Uterus (tissue), 4 donors: ENCODE data around the gene UGT1A8. TPM values are rescaled to one million over a fixed set of nuclear protein-coding genes. Genes with fewer than 3 reads are reported as not detected.
"Not testable (repeated sequence)": the region's sequence is repeated elsewhere in the genome, so short reads cannot be mapped to it uniquely, and the experiment has no call there.

Source experiments
- DNase-seq, 2 donors: peaks; one replicate each; pipeline ENCODE4 v3.0.0-alpha.2; 2019 to 2020
- H3K27ac ChIP-seq, 2 donors: fragments of 200-600 bp; sonication (generic); 1 replicate in 1 of 2; 2 replicates in 1 of 2; pipeline ENCODE4 v1.5.1; 2016 to 2018
- H3K27me3 ChIP-seq, 2 donors: fragments of 200-600 bp; sonication (generic); one replicate each; pipeline ENCODE4 v1.5.1; 2018 to 2019; ENCODE audit warnings: control low read depth in 1 of 2
- H3K36me3 ChIP-seq, 2 donors: fragments of 200-600 bp; sonication (generic); one replicate each; pipeline ENCODE4 v1.5.1; 2019; ENCODE audit warnings: control low read depth in 1 of 2
- H3K4me1 ChIP-seq, 2 donors: fragments of 200-600 bp; sonication (generic); one replicate each; pipeline ENCODE4 v1.5.1; 2018 to 2019; ENCODE audit warnings: control low read depth in 1 of 2
- H3K4me3 ChIP-seq, 2 donors: fragments of 200-600 bp; sonication (generic); 1 replicate in 1 of 2; 2 replicates in 1 of 2; pipeline ENCODE4 v1.5.1; 2018 to 2019; ENCODE audit warnings: mild to moderate bottlenecking in 1 of 2
- H3K9me3 ChIP-seq, 2 donors: fragments of 200-600 bp; sonication (generic); one replicate each; pipeline ENCODE4 v1.5.1; 2019; ENCODE audit warnings: control low read depth in 1 of 2
- CTCF ChIP-seq, 4 experiments: fragments of 200-600 bp in 2 of 4; fragments of 450-650 bp in 2 of 4; sonication (generic) in 2 of 4; IDR thresholded peaks; one replicate each; pipeline ENCODE4 v1.5.1; 2016 to 2019; ENCODE audit warnings: antibody characterized with exemption in 4 of 4, mild to moderate bottlenecking in 2 of 4, moderate library complexity in 1 of 4
- POLR2A ChIP-seq, 2 donors: fragments of 450-650 bp; IDR thresholded peaks; one replicate each; pipeline ENCODE4 v1.6.1; 2016; ENCODE audit warnings: antibody characterized with exemption in 2 of 2, mild to moderate bottlenecking in 1 of 2, moderate library complexity in 1 of 2
- intact Hi-C: fragments of 100-400 bp; cut with DNase I; formaldehyde crosslinking; loops from one replicate; pipeline ENCODE4 v1.15.1; 2023; ENCODE audit warnings: low total_unique reads
- total RNA-seq, 4 donors: library from RNA; depleted of rRNA in 3 of 4; stranded (reverse); fragments of >200 nt in 3 of 4; gene quantifications; one replicate each; pipeline versions ENCODE4 v1.1.0 to v1.2.4, GENCODE V29; 2014 to 2023
- donor health status: DM: yes; HTN: yes; CAD: no.

UGT1A8 gene
- total RNA-seq, 4 donors from 2014 or later: not detected

GRCh38 chr2:233728723-233729301 lies 111.4 kb downstream of the UGT1A8 start, which contains the start of gene UGT1A3:
TSS of gene UGT1A3 (plus strand) at chr2:233729042. CDS start at chr2:233729127, 85 bp downstream.
- TF ChIP-seq POLR2A (IDR thresholded peaks at IDR 0.05): no peak
- TF ChIP-seq CTCF (IDR thresholded peaks at IDR 0.05): no peak
- H3K4me3 ChIP-seq: no peak within 1 kb of the TSS
- H3K27me3 ChIP-seq: no peaks in the 10 kb centered on the region
- H3K4me1 ChIP-seq: no peaks in the 10 kb centered on the region
- intact Hi-C loops: no loop called here
- DNase-seq: no peak
- no peaks in the 10 kb centered on the region for H3K9me3 ChIP-seq
- no peak within 1 kb of the TSS for H3K27ac ChIP-seq
- H3K36me3 ChIP-seq: no peaks in the 10 kb centered on the region

- H3K36me3 ChIP-seq, DNase-seq, H3K9me3 ChIP-seq, H3K4me1 ChIP-seq, intact Hi-C loops, H3K4me3 ChIP-seq, H3K27me3 ChIP-seq, H3K27ac ChIP-seq: not testable (repeated sequence)
Measured at GRCh38 chr2:233736868-233737653, 119.6 kb downstream of the UGT1A8 start.

GRCh38 chr2:233740870-233741269 lies 123.4 kb downstream of the UGT1A8 start:
- no peaks in the 10 kb centered on the region for H3K4me1 ChIP-seq
- intact Hi-C loops: no loop called here
- H3K4me3 ChIP-seq: no peak overlapping the region
- TF ChIP-seq CTCF (IDR thresholded peaks at IDR 0.05) (no peak), POLR2A (IDR thresholded peaks at IDR 0.05) (no peak)
- no peak for DNase-seq
- H3K9me3 ChIP-seq: no peaks in the 10 kb centered on the region
- no peaks in the 10 kb centered on the region for H3K27me3 ChIP-seq
- H3K27ac ChIP-seq: no peak overlapping the region
- H3K36me3 ChIP-seq: no peaks in the 10 kb centered on the region

- intact Hi-C loops: no loop called here
- no peaks in the 10 kb centered on the region for H3K9me3 ChIP-seq
- H3K36me3 ChIP-seq: no peaks in the 10 kb centered on the region
- no peak overlapping the region for H3K4me3 ChIP-seq
- H3K27ac ChIP-seq: no peak overlapping the region
- no peak for TF ChIP-seq CTCF (IDR thresholded peaks at IDR 0.05)
- no peak for TF ChIP-seq POLR2A (IDR thresholded peaks at IDR 0.05)
- H3K27me3 ChIP-seq: no peaks in the 10 kb centered on the region
- no peaks in the 10 kb centered on the region for H3K4me1 ChIP-seq
- no peak for DNase-seq
Measured at GRCh38 chr2:233743464-233744259, 126.2 kb downstream of the UGT1A8 start.

- no peak overlapping the region for H3K27ac ChIP-seq
- no peak overlapping the region for H3K4me3 ChIP-seq
- H3K4me1 ChIP-seq: no peaks in the 10 kb centered on the region
- no peaks in the 10 kb centered on the region for H3K9me3 ChIP-seq
- H3K36me3 ChIP-seq: no peaks in the 10 kb centered on the region
- intact Hi-C loops: no loop called here
- TF ChIP-seq CTCF (IDR thresholded peaks at IDR 0.05): no peak
- no peak for DNase-seq
- no peaks in the 10 kb centered on the region for H3K27me3 ChIP-seq
Measured at GRCh38 chr2:233745073-233745755, 127.8 kb downstream of the UGT1A8 start.

- H3K4me1 ChIP-seq, H3K36me3 ChIP-seq, H3K27ac ChIP-seq, H3K27me3 ChIP-seq, H3K9me3 ChIP-seq, H3K4me3 ChIP-seq, intact Hi-C loops, DNase-seq: not testable (repeated sequence)
Measured at GRCh38 chr2:233745838-233746237, 128.4 kb downstream of the UGT1A8 start.
